Dedifferentiated amniotic fluid mesenchymal stem cell (primary cell): ENCODE data around the gene WDR81.

ENCODE experiments used
- DNase-seq: peaks from one replicate; pipeline ENCODE4 v3.0.0-alpha.2; 2016; ENCODE audit errors: extremely low spot score

The WDR81 gene

GRCh38 chr17:1779571-1780131 is 55.1 kb downstream of the WDR81 start:
- DNase-seq, result peak; percentile 92

DNA sequence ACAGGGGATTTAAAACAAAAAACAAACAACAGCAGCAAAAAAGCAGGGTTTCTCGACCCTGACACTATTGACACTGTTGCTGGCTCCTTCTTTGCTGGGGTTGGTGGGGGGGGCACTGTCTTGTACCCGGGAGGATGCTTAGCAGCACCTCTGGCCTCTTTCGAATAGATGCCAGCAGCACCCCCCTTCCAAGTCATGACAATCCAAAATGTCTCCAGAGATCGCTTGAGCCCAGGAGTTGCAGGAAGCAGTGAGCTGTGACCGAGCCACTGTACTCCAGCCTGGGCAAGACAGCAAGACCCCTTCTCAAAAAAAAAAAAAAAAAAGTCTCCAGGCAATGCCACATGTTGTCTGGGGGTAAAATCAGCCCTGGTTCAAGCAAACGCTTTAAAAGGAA is 57.7 kb downstream of the WDR81 start:
- no peak for DNase-seq

- DNase-seq, result no peak
These were observed 58.8 kb downstream of the WDR81 start for GRCh38 chr17:1783271-1783670.

DNA sequence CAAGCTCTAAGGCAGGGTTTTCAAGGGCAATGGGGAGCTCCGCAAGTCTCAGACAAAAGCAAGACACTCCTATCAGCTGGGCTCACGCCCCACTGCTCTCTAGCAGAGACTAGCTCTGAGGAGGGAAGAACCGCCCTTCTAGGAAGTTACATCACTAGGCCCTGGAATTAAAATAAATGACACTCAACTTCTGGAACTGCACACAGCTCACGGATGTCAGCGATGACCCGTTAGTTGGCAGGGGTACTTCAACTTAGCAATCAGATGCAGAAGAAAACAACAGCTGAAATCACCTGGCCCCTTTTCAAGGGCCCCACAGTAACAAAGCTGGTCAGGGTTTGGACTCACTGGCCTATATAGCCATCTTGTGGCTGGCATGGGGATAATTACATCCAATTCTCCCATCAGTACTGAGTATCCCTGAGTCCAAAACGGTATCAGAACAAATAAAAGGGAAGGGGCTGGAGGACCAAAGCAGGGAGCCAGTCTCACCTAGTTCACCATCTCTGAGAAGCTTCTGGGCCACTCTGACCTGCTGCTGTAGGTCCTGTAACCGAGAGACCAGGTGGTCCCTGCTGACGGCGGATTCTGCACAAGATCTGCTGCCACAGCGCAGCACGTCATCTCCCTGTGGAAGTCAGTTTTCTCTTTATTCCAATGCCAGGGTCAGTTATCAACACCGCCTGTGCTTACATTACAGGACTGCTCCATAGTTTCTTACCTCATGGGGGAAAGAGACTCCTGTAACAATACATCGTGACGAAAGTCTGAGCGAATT is 59.5 kb downstream of the WDR81 start:
- peak; percentile 55 for DNase-seq

GRCh38 chr17:1785930-1786329 is 61.4 kb downstream of the WDR81 start:
- DNase-seq, result no peak

GRCh38 chr17:1786708-1787107 is 62.2 kb downstream of the WDR81 start:
- DNase-seq, result no peak

GRCh38 chr17:1787301-1787902 is 62.9 kb downstream of the WDR81 start:
- DNase-seq, result peak; percentile 94
